NOMO-1 treated with dmso at 0.1 percent for 144 hours (cell line): ENCODE measurements around the gene KIAA0753.

Experiments used
- DNase-seq: peaks from one replicate; lab custom pipeline; 2025; ENCODE audit not compliant: unreplicated experiment; lab: John Stamatoyannopoulos, UW

The KIAA0753 gene

DNA sequence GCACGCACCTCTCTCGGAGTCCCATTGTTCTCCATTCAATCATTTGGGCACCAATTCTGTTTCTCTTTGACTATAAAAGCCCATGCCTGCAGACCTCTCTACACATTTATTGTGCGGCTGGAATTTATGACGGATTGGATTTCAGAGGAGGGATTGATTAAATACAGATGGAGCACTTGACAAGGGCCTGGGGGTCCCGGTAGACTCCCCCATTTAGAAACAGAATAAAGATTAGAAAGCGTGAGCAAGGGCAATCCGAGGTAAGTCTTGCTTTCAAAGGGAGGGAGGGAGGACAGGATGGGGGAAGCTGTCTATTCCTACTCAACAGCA, 69.1 kb downstream of the KIAA0753 start:
- DNase-seq, result no peak

DNA sequence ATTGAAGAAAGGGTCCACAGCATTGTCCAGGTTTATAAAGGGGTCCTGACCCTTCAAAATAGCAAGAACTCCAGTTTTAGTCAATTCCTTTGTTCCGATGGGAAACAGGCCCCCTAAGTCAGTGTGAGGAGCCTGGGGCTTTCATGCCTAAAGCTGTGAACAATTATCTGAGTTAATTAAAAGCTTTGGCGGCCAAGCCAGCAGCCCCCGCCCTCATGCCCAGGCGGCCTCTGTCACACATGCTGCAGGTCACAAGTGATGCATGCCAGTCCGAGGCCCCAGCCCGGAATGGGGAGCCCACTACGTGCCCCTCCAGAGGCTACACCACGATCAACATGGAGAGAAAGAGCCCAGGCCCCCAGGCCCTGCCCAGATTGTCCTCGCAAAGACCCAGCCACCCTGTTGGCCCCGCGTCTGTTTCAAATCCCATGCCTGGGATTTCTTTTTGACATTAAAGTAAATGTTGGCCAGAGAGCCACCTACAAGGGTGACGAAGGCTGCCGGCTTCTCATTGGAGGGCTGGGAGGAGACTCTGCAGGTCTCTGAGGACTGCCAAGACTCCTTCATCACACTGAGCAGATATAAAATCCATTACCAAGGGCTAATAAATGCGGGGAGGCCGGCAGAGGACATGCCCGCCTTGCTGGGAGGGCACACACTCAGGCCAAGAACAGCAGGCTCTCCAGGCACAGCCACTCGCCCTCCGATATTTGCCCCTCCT, 69.6 kb downstream of the KIAA0753 start:
- DNase-seq, result no peak

DNA sequence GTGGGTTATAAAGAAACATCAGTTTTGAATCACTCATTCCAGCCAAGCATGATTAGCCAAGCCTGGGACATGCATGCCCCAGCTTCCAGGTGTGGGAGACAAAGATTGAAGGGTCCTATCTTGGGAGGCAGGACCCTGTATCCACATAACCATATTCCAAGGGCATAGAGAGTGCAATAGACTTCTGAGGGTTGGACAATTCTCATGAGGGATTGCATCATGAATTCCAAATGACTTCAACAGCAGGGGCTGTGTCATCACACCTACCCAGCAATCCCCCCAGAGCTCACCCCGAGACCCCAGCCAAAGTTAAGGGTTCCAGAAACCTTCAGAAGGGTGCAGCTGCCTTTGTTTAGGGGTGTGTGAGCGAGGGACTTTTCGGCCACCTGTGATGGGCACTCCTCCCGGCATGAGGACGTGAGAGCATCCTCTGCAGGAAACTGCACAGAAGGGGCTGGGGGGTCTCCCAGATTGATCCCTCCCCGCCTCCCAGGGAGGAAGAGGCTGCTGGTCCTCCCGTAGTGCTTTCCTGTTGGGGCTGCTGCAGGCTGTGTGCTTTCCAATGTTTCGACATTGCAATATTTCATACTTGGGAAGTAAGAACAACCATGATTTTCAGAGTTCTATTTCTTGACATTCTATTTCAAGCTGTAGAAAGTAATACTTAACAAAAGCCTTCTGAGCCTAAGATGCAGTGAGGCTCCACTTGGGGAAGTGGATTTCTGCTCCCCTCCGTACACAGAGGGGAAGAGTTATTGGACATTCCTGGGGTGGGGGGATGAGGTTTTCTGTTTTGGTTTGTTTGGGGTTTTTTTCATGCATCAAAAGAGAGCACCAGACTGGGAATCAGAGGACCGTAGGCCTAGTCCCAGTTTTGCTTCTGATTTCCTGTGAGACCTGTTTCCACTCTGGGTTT, 70.9 kb downstream of the KIAA0753 start:
- no peak for DNase-seq

DNA sequence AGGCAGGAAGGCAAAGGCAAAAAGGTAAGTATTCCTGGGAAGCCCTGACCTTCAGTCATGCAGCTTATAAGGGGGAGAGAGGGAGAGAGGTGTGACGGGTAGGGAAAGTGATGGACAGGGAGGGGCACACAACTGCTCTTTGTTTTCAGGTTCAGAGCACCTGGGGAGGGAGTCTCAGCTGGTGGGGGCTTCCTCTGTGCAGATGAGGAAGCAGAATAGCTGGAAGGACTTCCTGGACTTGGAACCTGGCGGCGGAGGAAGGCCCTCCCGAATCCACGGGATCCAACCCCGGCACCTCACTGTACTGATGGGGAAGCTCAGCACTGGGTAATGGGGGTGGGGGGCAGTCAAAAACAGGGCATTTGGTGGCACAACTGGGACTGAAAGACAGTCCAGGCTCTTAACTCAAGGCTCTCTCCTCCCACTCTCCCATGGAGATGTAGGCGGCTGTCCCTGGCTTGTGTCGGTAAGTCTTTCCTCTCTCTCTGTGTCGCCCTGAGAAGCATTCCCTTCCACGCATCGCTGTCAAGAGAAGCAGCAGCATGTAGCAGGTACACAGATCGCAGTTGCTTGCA, 72.2 kb downstream of the KIAA0753 start:
- no peak for DNase-seq

DNA sequence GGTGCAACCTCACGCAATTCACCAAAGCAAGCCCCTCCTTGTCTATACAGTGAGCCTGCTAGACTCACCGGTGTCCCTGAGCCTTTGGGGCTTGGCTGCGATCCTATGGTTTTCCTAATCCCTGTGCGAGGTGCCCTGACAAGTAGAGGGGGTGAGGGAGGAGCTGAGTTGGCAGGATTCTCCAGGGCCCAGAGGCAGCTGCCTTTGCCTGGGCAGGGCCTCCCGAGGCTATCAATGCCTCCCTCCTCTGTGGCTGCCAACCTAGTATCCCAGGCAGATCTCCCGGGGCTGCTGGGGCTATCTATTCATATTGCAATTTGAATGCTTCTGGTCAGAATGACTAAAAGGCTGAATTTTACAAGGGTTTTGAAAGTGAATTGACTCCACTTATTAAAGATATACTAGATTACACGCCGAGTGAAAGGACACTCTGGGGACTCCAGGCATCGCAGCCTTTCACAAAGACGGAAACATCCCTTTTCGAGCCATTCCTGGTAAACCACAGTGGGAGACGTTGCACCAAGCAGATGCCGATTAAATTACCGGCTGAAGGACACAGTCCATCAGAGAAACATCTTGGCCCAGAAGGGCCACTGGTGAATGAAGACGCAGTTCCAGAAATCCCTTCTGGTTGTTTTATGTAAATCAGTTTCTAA, 72.9 kb downstream of the KIAA0753 start:
- DNase-seq, result no peak

DNA sequence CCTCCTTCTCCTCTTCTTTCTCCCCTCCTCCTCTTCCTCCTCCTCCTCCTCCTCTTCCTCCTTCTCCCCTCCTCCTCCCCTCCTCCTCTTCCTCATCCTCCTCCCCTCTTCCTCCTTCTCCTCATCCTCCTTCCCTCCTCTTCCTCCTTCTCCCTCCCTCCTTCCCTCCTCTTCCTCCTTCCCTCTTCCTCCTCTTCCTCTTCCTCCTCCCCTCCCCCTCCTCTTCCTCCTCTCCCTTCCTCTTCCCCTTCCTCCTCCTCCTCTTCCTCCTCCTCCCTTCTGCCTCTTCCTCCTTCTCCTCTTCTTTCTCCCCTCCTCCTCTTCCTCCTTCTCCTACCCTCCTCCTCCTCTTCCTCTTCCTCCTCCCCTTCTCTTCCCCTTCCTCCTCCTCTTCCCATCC, 79.1 kb downstream of the KIAA0753 start:
- no peak for DNase-seq

DNA sequence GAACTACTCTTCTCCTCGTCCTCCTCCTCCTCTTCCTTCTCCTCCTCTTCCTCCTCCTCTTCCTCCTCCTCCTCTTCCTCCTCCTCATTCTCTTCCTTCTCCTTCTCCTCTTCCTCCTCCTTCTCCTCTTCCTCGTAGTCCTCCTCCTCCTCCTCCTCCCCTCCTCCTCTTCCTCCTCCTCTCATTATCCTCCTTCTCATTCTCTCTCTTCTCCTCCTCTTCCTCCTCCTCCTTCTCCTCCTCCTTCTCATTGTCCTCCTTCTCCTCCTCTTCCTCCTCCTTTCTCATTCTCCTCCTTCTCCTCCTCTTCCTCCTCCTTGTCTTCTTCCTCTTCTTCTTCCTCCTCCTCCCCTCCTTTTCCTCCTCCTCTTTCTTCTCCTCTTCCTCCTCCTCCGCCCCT, 80.0 kb downstream of the KIAA0753 start:
- DNase-seq, result no peak

DNA sequence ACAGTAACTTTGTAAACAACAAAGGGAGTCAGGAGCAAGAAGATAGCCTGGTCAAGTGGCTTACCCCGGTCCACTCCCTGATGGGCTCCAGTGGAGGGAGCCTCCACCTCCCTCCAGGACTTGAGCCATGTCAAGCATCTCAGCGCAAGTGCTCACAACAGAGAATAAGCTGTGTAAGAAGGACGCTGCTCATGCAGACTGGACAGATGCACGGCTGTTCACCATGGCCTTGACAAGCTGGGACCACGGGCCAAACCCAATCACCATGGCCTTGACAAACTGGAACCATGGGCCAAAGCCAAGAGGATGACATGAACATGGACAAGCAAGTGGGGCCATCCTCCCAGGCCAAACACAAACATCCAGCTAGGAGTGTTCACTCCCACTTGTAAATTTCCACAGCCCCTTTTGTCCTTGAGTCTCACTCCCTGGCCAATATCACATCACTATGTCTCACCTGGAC, 80.7 kb downstream of the KIAA0753 start:
- no peak for DNase-seq

DNA sequence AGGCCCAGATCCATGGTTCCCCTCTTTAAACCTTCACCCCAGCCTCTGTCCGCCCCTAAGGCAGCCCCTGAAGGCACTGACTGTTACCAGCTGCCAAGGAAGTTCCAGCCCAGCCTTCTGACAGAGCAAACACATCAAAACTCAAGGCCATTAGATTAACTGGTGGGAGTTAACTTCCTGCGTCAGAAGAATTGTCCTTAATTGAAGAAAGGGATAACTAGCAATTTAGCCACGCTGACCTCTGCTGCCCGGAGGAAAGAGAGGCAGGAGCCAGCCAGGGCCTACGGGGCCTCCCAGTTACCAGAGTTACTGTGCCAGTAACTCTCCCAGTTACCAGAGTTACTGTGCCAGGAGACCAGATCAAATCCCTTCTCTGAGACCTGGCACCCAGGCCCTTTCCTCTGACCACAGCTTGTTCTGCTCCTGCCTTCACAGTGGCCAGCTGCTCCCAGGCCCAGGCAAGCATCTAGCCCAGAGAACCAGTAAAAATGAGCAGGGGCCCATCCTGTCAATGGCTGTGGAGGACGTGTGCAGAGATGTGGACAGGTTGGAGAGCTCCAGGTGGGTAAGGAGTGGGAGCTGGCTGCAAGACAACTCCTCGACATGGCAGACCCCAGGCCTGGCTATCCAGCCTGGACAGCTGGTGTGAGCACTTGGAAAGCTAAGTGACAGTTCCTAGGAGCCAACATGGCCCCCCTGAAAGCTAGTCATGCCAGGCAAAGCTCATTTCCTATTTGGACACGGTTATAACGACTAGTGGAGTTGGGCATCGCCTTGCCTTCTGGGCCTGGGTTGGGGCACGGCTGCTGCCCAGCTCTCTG, 81.4 kb downstream of the KIAA0753 start:
- DNase-seq, result no peak

DNA sequence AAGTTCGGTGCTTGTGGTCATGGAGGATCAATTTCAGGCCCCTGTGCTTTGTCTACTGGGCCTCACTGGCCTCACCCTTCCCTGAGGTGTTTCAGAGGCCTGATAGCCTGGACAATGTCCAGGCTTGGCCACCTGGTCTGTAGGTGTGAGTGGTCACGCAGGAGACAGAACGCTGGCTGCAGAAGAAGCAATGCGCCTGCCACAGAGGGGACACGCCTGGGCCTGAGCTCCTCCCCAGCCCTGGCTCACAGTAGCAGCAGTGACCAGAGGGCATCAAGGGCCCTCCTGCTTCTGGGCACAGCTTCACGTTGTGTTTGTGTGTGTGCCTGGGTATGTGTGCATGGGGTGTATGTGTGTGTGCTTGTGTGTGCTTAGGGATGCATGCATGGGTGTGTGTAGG, 82.2 kb downstream of the KIAA0753 start:
- DNase-seq, result no peak

DNA sequence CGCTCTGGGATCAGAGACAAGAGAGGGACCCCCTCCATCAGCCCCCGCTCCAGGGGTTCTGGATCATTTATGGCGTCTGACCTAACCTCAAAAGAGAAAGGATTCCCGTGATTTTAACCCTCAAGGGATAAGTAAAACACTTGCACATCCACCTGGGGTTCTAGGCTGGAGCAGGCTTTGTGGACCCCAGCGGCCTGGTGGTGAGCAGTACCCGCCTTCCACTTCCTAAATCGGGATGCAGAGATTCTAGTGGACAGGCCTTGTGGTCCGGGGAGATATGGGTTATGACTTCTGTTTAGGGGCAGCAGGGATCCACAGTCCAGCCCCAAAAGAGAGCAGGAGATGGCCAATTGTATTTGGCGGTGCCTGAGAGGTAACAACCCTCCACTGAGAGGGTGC, 83.5 kb downstream of the KIAA0753 start:
- DNase-seq, result no peak

DNA sequence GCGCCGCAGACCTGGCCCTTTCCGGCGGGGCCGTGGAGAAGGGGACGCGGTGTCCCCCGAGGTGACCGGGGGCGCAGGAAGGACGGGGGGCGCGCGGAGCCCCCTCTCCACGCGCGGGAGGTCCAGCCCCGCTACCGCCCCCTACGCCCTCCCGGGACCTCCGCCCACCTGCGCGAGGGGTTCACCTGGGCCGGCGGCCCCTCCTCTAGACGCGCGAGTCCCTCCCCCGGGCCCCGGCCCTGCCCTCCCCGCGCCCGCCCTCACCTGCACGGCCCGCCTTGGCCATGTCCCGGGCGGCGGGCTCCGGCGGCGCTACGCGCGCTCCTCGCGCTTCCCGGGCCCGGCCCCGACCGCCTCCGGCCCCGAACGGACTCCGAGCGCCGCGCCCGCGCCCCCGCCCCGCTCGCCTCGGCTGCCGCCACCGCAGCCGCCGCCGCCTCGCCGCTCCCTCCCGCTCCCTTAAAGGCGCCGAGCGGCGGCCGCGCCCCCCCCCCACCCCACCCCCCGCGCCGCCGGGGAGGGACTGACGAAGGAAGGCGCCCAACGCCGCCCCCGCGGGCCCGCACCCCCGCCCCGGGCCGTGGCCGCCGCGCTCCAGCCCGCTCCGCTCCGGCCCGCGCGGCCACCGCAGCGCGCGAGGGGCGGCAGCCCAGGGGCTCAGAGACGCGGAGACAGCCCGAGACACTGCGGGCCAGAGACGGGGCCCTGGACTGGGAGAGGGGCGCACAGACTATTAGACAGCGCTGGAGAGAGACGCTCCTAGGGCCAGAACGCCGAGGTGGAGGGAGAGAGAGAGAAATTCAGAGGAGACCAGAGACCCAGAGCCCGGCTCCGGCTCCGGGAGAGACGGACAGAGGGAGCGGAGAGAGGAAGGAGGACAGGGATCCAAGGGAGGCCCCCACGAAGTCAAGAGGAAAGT, 84.1 kb downstream of the KIAA0753 start, which contains the start of gene PITPNM3:
TSS of gene PITPNM3 (minus strand) at position 435 of the 919 bp plus-strand sequence. CDS start at position 286, 149 bp downstream.
- no peak for DNase-seq

DNA sequence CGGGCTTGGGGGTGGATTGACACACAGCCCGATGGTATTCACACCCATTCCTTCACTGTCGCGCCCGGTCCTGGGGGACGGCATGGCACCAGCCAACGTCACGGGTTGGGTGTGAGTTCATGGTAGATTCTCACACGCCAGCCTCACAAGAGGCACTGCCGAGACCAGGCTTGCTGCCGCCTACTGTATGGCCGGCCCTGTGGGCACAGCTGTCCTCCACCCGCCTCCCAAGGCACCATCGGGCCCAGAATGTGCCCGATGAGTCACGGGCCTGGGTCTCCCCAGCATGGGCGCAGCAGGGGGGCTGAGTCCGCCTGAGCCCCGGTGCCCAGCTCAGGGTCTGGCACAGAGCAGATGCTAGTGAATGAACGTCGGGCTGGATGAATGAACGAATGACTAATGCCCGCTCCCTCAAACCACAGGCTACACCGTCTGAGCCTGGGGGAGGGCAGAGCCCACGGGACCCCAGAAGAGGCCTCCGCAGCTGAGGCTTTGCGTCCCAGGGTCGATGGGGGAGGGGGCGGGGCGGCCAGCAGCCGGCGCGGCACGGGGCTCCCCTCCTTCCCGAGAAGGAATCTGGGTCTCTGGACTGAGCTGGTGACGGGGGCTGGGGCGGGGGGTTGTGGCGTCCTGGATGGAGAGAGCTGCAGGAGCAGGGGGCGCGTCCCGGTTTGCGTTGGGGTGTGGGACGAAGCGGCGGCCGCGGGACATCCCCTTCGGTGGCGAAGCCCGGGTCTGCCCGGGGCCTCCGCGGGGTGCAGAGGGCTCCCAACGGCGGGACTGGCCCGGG, 85.0 kb downstream of the KIAA0753 start:
- no peak for DNase-seq

DNA sequence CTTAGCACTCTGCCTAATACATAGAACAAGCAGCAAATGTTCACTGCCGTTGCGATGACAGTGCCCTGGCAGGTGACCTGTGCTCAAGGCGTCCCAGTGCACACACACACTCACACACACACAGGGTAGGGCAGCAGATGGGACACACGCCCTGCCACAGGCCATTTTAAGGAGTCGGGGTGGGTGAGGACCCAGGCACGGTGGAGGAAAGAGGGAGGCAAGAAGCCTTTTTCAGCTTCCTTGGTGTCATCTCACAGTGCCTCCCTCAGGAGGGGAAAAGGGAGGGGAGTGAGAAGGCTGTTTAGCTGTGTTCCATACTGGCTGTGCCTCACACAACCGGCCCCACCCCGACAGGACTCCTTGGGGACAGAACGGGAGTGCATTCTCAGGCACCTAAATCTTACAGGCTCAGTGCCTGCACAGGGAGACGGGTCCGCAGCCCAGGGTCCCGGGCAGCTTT, 85.6 kb downstream of the KIAA0753 start:
- DNase-seq, result no peak

DNA sequence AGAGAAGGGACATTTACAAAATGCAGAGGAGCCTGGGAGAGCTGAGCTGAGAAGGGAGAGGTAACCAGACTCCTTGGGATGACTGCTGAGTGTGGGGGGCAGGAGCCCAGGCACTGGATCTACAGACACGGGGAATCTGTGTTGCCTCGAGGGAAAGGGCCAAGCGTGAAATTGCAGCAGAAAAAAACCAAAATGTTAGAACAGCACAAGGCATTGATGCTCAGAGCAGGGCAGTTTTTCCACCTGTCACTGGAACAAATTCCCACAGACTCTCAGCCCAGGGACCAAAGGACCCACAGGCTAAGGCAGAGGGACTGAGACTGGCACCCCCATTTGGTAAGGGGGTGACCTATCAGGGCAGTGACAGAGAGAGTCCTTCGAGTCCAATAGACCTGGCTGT, 86.2 kb downstream of the KIAA0753 start:
- DNase-seq, result no peak

DNA sequence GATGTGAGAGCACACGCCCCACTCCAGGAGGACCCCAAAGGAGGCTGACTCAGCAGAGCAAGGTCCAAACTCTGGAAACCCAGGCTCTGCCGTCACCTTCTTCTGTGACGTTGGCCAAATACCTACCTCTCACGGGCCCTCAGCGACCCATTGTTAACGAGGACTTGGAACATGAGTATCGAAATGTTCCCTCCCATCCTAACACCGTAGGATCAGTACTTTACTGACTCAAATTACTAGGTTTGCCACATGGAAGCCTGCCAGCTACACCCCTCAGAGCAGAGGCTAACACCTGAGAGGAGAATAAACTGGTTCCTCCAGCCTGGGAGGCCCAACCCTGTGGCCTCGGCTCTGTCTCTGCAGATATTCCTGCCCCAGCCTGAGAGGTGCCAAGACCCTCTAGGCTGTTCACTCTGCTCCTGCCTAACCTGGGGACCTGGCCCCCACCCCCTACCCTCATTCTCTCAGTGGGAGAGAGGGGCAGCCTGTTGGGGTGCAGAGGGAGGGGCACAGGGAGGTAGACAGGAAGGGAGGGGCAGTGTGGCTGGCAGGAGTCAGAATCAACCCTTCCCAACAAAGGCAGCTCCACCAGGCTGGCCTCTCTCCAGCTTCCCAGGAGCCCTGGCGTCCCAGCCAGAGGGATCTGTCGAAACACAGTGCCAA, 88.5 kb downstream of the KIAA0753 start:
- no peak for DNase-seq

DNA sequence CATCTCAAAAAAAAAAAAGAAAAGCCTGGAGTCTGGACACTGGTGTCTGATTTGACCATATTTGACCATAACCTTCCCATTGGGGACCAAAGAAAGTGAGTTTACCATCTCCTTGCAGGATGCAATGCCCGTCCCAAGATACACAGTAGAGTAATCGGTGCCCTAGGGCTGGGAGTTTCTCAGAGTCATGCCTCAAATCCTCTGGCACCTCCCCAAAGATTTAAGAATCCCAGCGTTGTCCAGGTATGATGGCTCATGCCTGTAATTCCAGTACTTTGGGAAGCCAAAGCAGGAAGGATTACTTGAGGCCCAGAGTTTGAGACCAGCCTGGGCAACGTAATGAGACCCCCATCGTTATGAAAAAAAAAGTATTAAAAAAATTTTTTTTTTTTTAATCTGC, 89.2 kb downstream of the KIAA0753 start:
- DNase-seq, result no peak
